Ovary (tissue), 9 donors: ENCODE measurements around the gene TCFL5. TPM values are rescaled to one million over a fixed set of nuclear protein-coding genes. Genes with fewer than 3 reads are reported as not detected.

Source experiments
- DNase-seq, 5 donors: peaks; one replicate each; pipeline ENCODE4 v3.0.0-alpha.2; 2019 to 2020
- H3K27ac ChIP-seq, 2 donors: fragments of 200-600 bp; one replicate each; pipeline versions ENCODE4 v1.5.1 to v1.8.0; 2019 to 2022
- H3K27me3 ChIP-seq: fragments of 200-600 bp; one replicate; pipeline ENCODE4 v1.8.0; 2022
- H3K36me3 ChIP-seq: fragments of 200-600 bp; sonication (generic); one replicate; pipeline ENCODE4 v1.5.1; 2019
- H3K4me1 ChIP-seq: one replicate; pipeline ENCODE4 v1.8.1; 2013; ENCODE audit warnings: mild to moderate bottlenecking, moderate library complexity; ENCODE audit not compliant: insufficient read depth
- H3K4me3 ChIP-seq: fragments of 200-600 bp; sonication (generic); one replicate; pipeline ENCODE4 v1.5.1; 2017
- H3K9me3 ChIP-seq, 2 donors: fragments of 200-600 bp in 1 of 2; sonication (generic) in 1 of 2; one replicate each; pipeline versions ENCODE4 v1.5.1 to v1.8.1; 2013 to 2019; ENCODE audit warnings: mild to moderate bottlenecking in 1 of 2, moderate library complexity in 1 of 2
- CTCF ChIP-seq, 3 donors: fragments of 450-650 bp in 2 of 3; fragments of 200-600 bp in 1 of 3; IDR thresholded peaks; one replicate each; pipeline versions ENCODE4 v1.5.1 to v1.8.0; 2016 to 2022; ENCODE audit warnings: antibody characterized with exemption in 3 of 3, mild to moderate bottlenecking in 1 of 3
- EP300 ChIP-seq: sonication (generic); formaldehyde crosslinking; IDR thresholded peaks from one replicate; pipeline ENCODE4 v1.6.1; 2017; ENCODE audit warnings: antibody characterized with exemption
- POLR2A ChIP-seq: fragments of 450-650 bp; IDR thresholded peaks from one replicate; pipeline ENCODE4 v1.6.1; 2017; ENCODE audit warnings: antibody characterized with exemption, mild to moderate bottlenecking, moderate library complexity
- WGBS, 3 donors: extraction: QIAGEN DNeasy Blood & Tissue Kit in 1 of 3; methylation state at CpG; one replicate each; pipeline versions ENCODE4 v1.1.5 to v1.1.7; 2013 to 2017; 5-methylcytosine and 5-hydroxymethylcytosine counted together
- intact Hi-C, 4 donors: fragments of 100-400 bp; cut with DNase I; formaldehyde crosslinking; loops; one replicate each; pipeline versions ENCODE4 v1.11.0 to v1.15.1; 2022 to 2023
- polyA plus RNA-seq, 2 donors: library from polyadenylated mRNA; stranded (reverse); fragments of 200-250 nt in 1 of 2; fragments of 350-450 nt in 1 of 2; fragmentation: Illumina TruSeq in 1 of 2; extraction: RNeasy Lipid Tissue Mini Kit (QIAGEN cat#74804) in 1 of 2; gene quantifications; one replicate each; pipeline ENCODE4 v1.2.3, GENCODE V29; 2013 to 2014
- total RNA-seq, 7 donors: library from RNA; depleted of rRNA in 2 of 7; stranded (reverse); fragments of >200 nt in 2 of 7; fragmentation: NEBNext Ultra II Directional in 3 of 7; extraction: Animal tissue kit (Norgen Biotek cat#: 25700) in 3 of 7; gene quantifications; one replicate each; pipeline versions ENCODE4 v1.1.0 to v1.2.4, GENCODE V29; 2016 to 2023
- donor health status: DM: no; HTN: no; CAD: no; lungs with moderate emphysema.
- donor health status: DM: no; HTN: no; CAD: no.
- donor health status: Bipolar disorder and iron deficiency.
- donor health status: DM: yes; HTN: yes; CAD: no.
- donor health status: DM: no; HTN: no; CAD: no.
- donor health status: DM: yes; HTN: yes; CAD: no.

Gene TCFL5
- total and polyA plus RNA-seq, 9 donors = 8.1 to 17.9 (median 12.3) TPM

- Histone ChIP-seq H3K9me3 (no peaks in the 10 kb centered on the region), H3K36me3 (no peaks in the 10 kb centered on the region), H3K4me3 (no peak overlapping the region), H3K27ac (no peak overlapping the region), H3K27me3 (no peaks in the 10 kb centered on the region), H3K4me1 (peaks cover 2% of the 10 kb centered on the region)
- intact Hi-C loops = no loop called here
- TF ChIP-seq EP300 (no peak), POLR2A (no peak), CTCF (IDR thresholded peaks at IDR 0.05) (no peak)
- no peak for DNase-seq
- WGBS, 3 donors = 91 to 92% (median 91%) methylated on average over 8 of the region's 8 CpGs
These were observed 23.9 kb downstream of the TCFL5 start for GRCh38 chr20:62837790-62838127.

GRCh38 chr20:62836967-62837490 lies 24.6 kb downstream of the TCFL5 start:
- TF ChIP-seq POLR2A (no peak), CTCF (IDR thresholded peaks at IDR 0.05) (no peak), EP300 (no peak)
- Histone ChIP-seq H3K27ac (no peak overlapping the region), H3K9me3 (no peaks in the 10 kb centered on the region), H3K27me3 (no peaks in the 10 kb centered on the region), H3K4me1 (peaks cover 4% of the 10 kb centered on the region), H3K4me3 (no peak overlapping the region), H3K36me3 (no peaks in the 10 kb centered on the region)
- intact Hi-C loops = no loop called here
- peak in 1 of 5 donors; percentile 17 for DNase-seq
- WGBS, 3 donors = 88 to 91% (median 90%) methylated on average over 19 of the region's 19 CpGs

- peak in 3 of 5 donors; percentile 17 to 54 (median 38) for DNase-seq
- no peaks in the 10 kb centered on the region for H3K9me3 ChIP-seq
- H3K27ac ChIP-seq = no peak overlapping the region
- no peak for TF ChIP-seq CTCF (IDR thresholded peaks at IDR 0.05)
- no peak for TF ChIP-seq EP300
- TF ChIP-seq POLR2A = no peak
- no peaks in the 10 kb centered on the region for H3K36me3 ChIP-seq
- H3K27me3 ChIP-seq = no peaks in the 10 kb centered on the region
- no peak overlapping the region for H3K4me3 ChIP-seq
- H3K4me1 ChIP-seq = peaks cover 7% of the 10 kb centered on the region
- WGBS, 3 donors = 72 to 78% (median 76%) methylated on average over 49 to 52 of the region's 52 CpGs
- intact Hi-C loops = no loop called here
These were observed 25.4 kb downstream of the TCFL5 start for GRCh38 chr20:62835931-62836861.

- peak in 1 of 5 donors; percentile 15 for DNase-seq
- intact Hi-C loops = no loop called here
- no peaks in the 10 kb centered on the region for H3K9me3 ChIP-seq
- H3K4me3 ChIP-seq = no peak overlapping the region
- H3K27ac ChIP-seq = no peak overlapping the region
- H3K4me1 ChIP-seq = peaks cover 7% of the 10 kb centered on the region
- no peaks in the 10 kb centered on the region for H3K36me3 ChIP-seq
- no peak for TF ChIP-seq POLR2A
- no peak for TF ChIP-seq EP300
- TF ChIP-seq CTCF (IDR thresholded peaks at IDR 0.05) = no peak
- WGBS, 3 donors = 88 to 91% (median 90%) methylated on average over 24 of the region's 24 CpGs
- H3K27me3 ChIP-seq = no peaks in the 10 kb centered on the region
These were observed 26.5 kb downstream of the TCFL5 start for GRCh38 chr20:62834967-62835730.
